IMR-90 (cell line): ENCODE results near the gene SCN8A. TPM values are rescaled to one million over a fixed set of nuclear protein-coding genes. Genes with fewer than 3 reads are reported as not detected.

ENCODE experiments used
- ATAC-seq: fragments of 200-7000 bp; cut with Tn5 transposase; 2 replicates; pipeline ENCODE4 v1.9.1; 2020; ENCODE audit warnings: low read depth, mild to moderate bottlenecking, moderate library complexity
- BruUV-seq: library from RNA; stranded (reverse); fragments of 400-500 nt; replicated peaks from 2 replicates; lab custom pipeline; 2021; lab: Mats Ljungman, UMichigan
- CTCF ChIA-PET: fragments of 300-600 bp; formaldehyde crosslinking; extraction: SDS; loops from one replicate; lab custom pipeline; 2021; ENCODE audit warnings: antibody characterized with exemption; lab: Yijun Ruan, JAX
- POLR2A ChIA-PET: fragments of 300-600 bp; sonication (Branson Sonifier 250); formaldehyde crosslinking; loops from one replicate; lab custom pipeline; 2022; ENCODE audit warnings: antibody characterized with exemption; ENCODE audit not compliant: unreplicated experiment; lab: Charles Lee
- DNase-seq: peaks from one replicate; pipeline ENCODE4 v3.0.0; 2013
- H2AFZ ChIP-seq: replicated peaks from 2 replicates; pipeline ENCODE3; 2013; ENCODE audit warnings: low read length, mild to moderate bottlenecking; ENCODE audit not compliant: poor library complexity
- H2AK5ac ChIP-seq: 2 replicates; pipeline ENCODE4 v1.6.1; 2013; ENCODE audit warnings: low read depth, low read length, inconsistent platforms
- H2AK9ac ChIP-seq: replicated peaks from 2 replicates; pipeline ENCODE3; 2013; ENCODE audit warnings: mild to moderate bottlenecking, low read depth, low read length, moderate library complexity; ENCODE audit not compliant: poor library complexity
- H2BK120ac ChIP-seq: 2 replicates; pipeline ENCODE4 v1.6.1; 2013; ENCODE audit warnings: low read depth, low read length, inconsistent platforms
- H2BK15ac ChIP-seq: 3 replicates; pipeline ENCODE4 v1.6.1; 2013; ENCODE audit warnings: low read depth, low read length, inconsistent platforms
- H2BK20ac ChIP-seq: 2 replicates; pipeline ENCODE4 v1.6.1; 2013; ENCODE audit warnings: low read depth, mild to moderate bottlenecking, inconsistent platforms, low read length, moderate library complexity
- H2BK5ac ChIP-seq: 2 replicates; pipeline ENCODE4 v1.6.1; 2013; ENCODE audit warnings: mild to moderate bottlenecking, low read depth, low read length, inconsistent platforms; ENCODE audit not compliant: poor library complexity, severe bottlenecking
- H3K14ac ChIP-seq: replicated peaks from 2 replicates; pipeline ENCODE4 v1.6.1; 2013; ENCODE audit warnings: low read depth, low read length, inconsistent platforms
- H3K18ac ChIP-seq: 2 replicates; pipeline ENCODE4 v1.6.1; 2013; ENCODE audit warnings: low read depth, low read length, control low read depth
- H3K23ac ChIP-seq: 2 replicates; pipeline ENCODE4 v1.6.1; 2013; ENCODE audit warnings: low read depth, low read length, inconsistent platforms
- H3K27ac ChIP-seq: 2 replicates; pipeline ENCODE4 v1.5.1; 2013; ENCODE audit warnings: mild to moderate bottlenecking, control low read depth, low read length; ENCODE audit not compliant: insufficient read depth
- H3K27me3 ChIP-seq: 2 replicates; pipeline ENCODE4 v1.6.1; 2013; ENCODE audit warnings: low read length; ENCODE audit not compliant: control insufficient read depth, insufficient read depth
- H3K36me3 ChIP-seq: 2 replicates; pipeline ENCODE4 v1.6.1; 2013; ENCODE audit warnings: low read length, mixed read lengths; ENCODE audit not compliant: control insufficient read depth, insufficient read depth
- H3K4ac ChIP-seq: 2 replicates; pipeline ENCODE4 v1.6.1; 2013; ENCODE audit warnings: low read depth, low read length, inconsistent platforms
- H3K4me1 ChIP-seq: 2 replicates; pipeline ENCODE4 v1.6.1; 2013; ENCODE audit warnings: low read length, mixed read lengths; ENCODE audit not compliant: control insufficient read depth, insufficient read depth
- H3K4me2 ChIP-seq: 2 replicates; pipeline ENCODE4 v1.6.1; 2013; ENCODE audit warnings: low read depth, mild to moderate bottlenecking, control low read depth, low read length, moderate library complexity
- H3K4me3 ChIP-seq: 2 replicates; pipeline ENCODE4 v1.5.1; 2013; ENCODE audit warnings: low read depth, mild to moderate bottlenecking, control low read depth, low read length, moderate library complexity; ENCODE audit not compliant: insufficient read depth
- H3K56ac ChIP-seq: 2 replicates; pipeline ENCODE4 v1.6.1; 2013; ENCODE audit warnings: low read length, inconsistent platforms; ENCODE audit not compliant: insufficient read depth; ENCODE audit errors: extremely low read depth
- H3K79me1 ChIP-seq, 2 experiments: 2 replicates each; pipeline ENCODE4 v1.6.1; 2013; ENCODE audit warnings: low read length in 2 of 2, inconsistent platforms in 1 of 2, low read depth in 1 of 2
- H3K9ac ChIP-seq: 2 replicates; pipeline ENCODE4 v1.6.1; 2013; ENCODE audit warnings: low read depth, low read length, control low read depth
- H3K9me1 ChIP-seq: 2 replicates; pipeline ENCODE4 v1.6.1; 2013; ENCODE audit warnings: low read length, inconsistent platforms; ENCODE audit not compliant: insufficient read depth
- H3K9me3 ChIP-seq: 2 replicates; pipeline ENCODE4 v1.6.1; 2013; ENCODE audit warnings: low read length; ENCODE audit not compliant: control insufficient read depth, insufficient read depth
- H4K20me1 ChIP-seq: 2 replicates; pipeline ENCODE4 v1.6.1; 2013; ENCODE audit warnings: low read length, inconsistent platforms; ENCODE audit not compliant: insufficient read depth
- H4K5ac ChIP-seq: 2 replicates; pipeline ENCODE4 v1.6.1; 2013; ENCODE audit warnings: mild to moderate bottlenecking, low read depth, low read length, control low read depth
- H4K8ac ChIP-seq, 2 experiments: 2 replicates each; pipeline ENCODE4 v1.6.1; 2013; ENCODE audit warnings: low read depth in 2 of 2, low read length in 2 of 2, control low read depth in 1 of 2, inconsistent platforms in 1 of 2
- H4K91ac ChIP-seq: 2 replicates; pipeline ENCODE4 v1.6.1; 2013; ENCODE audit warnings: low read depth, low read length, inconsistent platforms; ENCODE audit not compliant: insufficient read depth
- BHLHE40 ChIP-seq: fragments of 150-350 bp; IDR thresholded peaks from 2 replicates; pipeline ENCODE4 v1.6.1; 2016; ENCODE audit warnings: mild to moderate bottlenecking, low read depth, low read length
- FOS ChIP-seq: fragments of 150-350 bp; IDR thresholded peaks from 2 replicates; pipeline ENCODE4 v1.6.1; 2016; ENCODE audit warnings: low read depth, low read length
- MAZ ChIP-seq: IDR thresholded peaks from 2 replicates; pipeline ENCODE4 v1.6.1; 2012; ENCODE audit warnings: low read depth, mild to moderate bottlenecking, low read length, improper control_type of control experiment, moderate library complexity, borderline replicate concordance
- NFE2L2 ChIP-seq: fragments of 150-350 bp; IDR thresholded peaks from 2 replicates; pipeline ENCODE4 v1.6.1; 2016; ENCODE audit warnings: low read depth, mild to moderate bottlenecking, low read length
- RAD21 ChIP-seq: IDR thresholded peaks from 2 replicates; pipeline ENCODE4 v1.6.1; 2012; ENCODE audit warnings: low read length, improper control_type of control experiment
- SMC3 ChIP-seq: fragments of 150-350 bp; IDR thresholded peaks from 2 replicates; pipeline ENCODE4 v1.6.1; 2016; ENCODE audit warnings: low read depth, mild to moderate bottlenecking, antibody characterized with exemption, low read length, moderate library complexity
- WGBS, 2 experiments: methylation state at CpG; one replicate each; pipeline versions ENCODE4 v1.1.5 to v1.1.7; 2013; ENCODE audit warnings: missing lambda C conversion rate in 2 of 2; ENCODE audit not compliant: insufficient read length in 1 of 2; ENCODE audit errors: extremely low coverage in 2 of 2; 5-methylcytosine and 5-hydroxymethylcytosine counted together
- dilution Hi-C: fragments of 300-500 bp; cut with HindIII; formaldehyde crosslinking; loops from one replicate; pipeline ENCODE4 v1.14.3; 2018; ENCODE audit warnings: low sequenced_read_pairs; ENCODE audit not compliant: unreplicated experiment
- in situ Hi-C: fragments of 300-500 bp; cut with MboI; formaldehyde crosslinking; loops from 3 replicates; pipeline ENCODE4 v1.14.3; 2019; ENCODE audit warnings: low sequenced_read_pairs, inconsistent platforms, mixed read lengths
- intact Hi-C: fragments of 100-400 bp; cut with micrococcal nuclease; formaldehyde crosslinking; loops from 2 replicates; pipeline ENCODE4 v1.10.0; 2022
- polyA plus RNA-seq, 3 experiments: library from polyadenylated mRNA; depleted of rRNA; stranded (reverse); fragments of >200 nt; gene quantifications; 2 replicates each; pipeline ENCODE4 v1.2.3, GENCODE V29; 2012; ENCODE audit warnings: low replicate concordance in 1 of 3
- total RNA-seq: library from RNA; depleted of rRNA; stranded (reverse); fragments of >200 nt; gene quantifications from 2 replicates; pipeline ENCODE4 v1.2.3, GENCODE V29; 2012
- TF ChIP-seq, protein P1 (sequence below): fragments of 150-350 bp; IDR thresholded peaks from 2 replicates; pipeline ENCODE4 v1.6.1; 2017; ENCODE audit warnings: mild to moderate bottlenecking, antibody characterized with exemption, low read length, low read depth

SCN8A gene
- total and polyA plus RNA-seq, 2 of the 4 experiments (the other 2 are of a cell fraction) = 6.9 to 19.7 TPM

DNA sequence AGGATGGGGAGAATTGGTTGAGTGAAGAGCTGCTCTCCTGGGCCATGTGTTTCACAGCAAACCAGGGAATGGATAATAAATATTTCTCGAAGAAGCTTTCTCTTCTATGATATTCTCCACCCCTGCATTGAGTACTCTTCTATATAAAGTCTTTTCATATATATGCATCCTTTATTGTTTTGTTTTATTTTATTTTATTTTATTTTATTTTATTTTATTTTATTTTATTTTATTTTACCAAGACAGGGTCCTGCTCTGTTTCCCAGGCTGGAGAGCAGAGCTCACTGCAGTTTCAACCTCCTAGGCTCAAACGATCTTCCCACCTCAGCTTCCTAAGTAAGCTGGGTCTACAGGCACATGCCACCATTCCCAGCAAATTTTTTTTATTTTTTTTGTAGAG is 85.8 kb downstream of the SCN8A start:
- Histone ChIP-seq H4K8ac (no peak overlapping the region), H2BK5ac (no peak overlapping the region), H2AFZ (no peak overlapping the region), H2AK5ac (no peak overlapping the region), H3K36me3 (no peaks in the 10 kb centered on the region), H3K27ac (no peak overlapping the region), H3K4me1 (peaks cover 2% of the 10 kb centered on the region; the same call in 1 of the 2 replicates), H4K20me1 (no peaks in the 10 kb centered on the region), H2BK15ac (no peak overlapping the region), H3K9me1 (no peaks in the 10 kb centered on the region), H3K9me3 (no peaks in the 10 kb centered on the region), H2BK120ac (no peak overlapping the region), H3K23ac (no peak overlapping the region), H3K18ac (no peak overlapping the region), H3K14ac (no peak overlapping the region), H3K56ac (no peak overlapping the region), H4K5ac (no peak overlapping the region), H3K4me2 (no peak overlapping the region), H4K91ac (no peak overlapping the region), H3K9ac (no peak overlapping the region), H2BK20ac (no peak overlapping the region), H3K4ac (no peak overlapping the region), H3K27me3 (no peaks in the 10 kb centered on the region), H3K79me1 (peaks cover 5 to 12% of the 10 kb centered on the region in 2 experiments; a peak in 3 of 4 replicates), H2AK9ac (no peak overlapping the region), H3K4me3 (no peak overlapping the region)
- in situ Hi-C loops = loop anchor here (10.0 kb wide), 1 partner anchor 252 kb away; the partner anchor contains the start of gene SLC4A8
- intact Hi-C loops = loop anchor here (5.0 kb wide), 1 partner anchor 145 kb away; no protein-coding TSS in a partner anchor
- no peak for TF ChIP-seq RAD21
- no peak for TF ChIP-seq FOS
- TF ChIP-seq MAZ = no peak
- no peak for TF ChIP-seq BHLHE40
- no peak for TF ChIP-seq SMC3
- no peak for TF ChIP-seq NFE2L2
- TF ChIP-seq, protein P1, sequence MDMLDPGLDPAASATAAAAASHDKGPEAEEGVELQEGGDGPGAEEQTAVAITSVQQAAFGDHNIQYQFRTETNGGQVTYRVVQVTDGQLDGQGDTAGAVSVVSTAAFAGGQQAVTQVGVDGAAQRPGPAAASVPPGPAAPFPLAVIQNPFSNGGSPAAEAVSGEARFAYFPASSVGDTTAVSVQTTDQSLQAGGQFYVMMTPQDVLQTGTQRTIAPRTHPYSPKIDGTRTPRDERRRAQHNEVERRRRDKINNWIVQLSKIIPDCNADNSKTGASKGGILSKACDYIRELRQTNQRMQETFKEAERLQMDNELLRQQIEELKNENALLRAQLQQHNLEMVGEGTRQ = no peak
- DNase-seq (no peak), ATAC-seq (no peak)
- BruUV-seq = no TSS peak
- WGBS, 2 experiments = no CpG with 5 or more reads among the region's 2 CpGs
- POLR2A ChIA-PET = no interaction called here
- CTCF ChIA-PET = interaction anchor here (0.6 kb wide), 1 partner anchor 116 kb away, joined by 3 read pairs; no protein-coding TSS in a partner anchor
- dilution Hi-C loops = no loop called here
